Left lung (tissue), 10 donors: ENCODE data around the gene ADAM19. TPM values are rescaled to one million over a fixed set of nuclear protein-coding genes. Genes with fewer than 3 reads are reported as not detected.
"Not testable (repeated sequence)": the region's sequence is repeated elsewhere in the genome, so short reads cannot be mapped to it uniquely, and the experiment has no call there.

Experiments used
- ATAC-seq: fragments of 200-7000 bp; cut with Tn5 transposase; one replicate; pipeline ENCODE4 v1.9.1; 2020; ENCODE audit warnings: moderate library complexity
- DNase-seq, 4 donors: peaks; one replicate each; pipeline ENCODE4 v3.0.0-alpha.2; 2013 to 2020
- H3K27ac ChIP-seq, 2 donors: fragments of 200-600 bp; sonication (generic) in 1 of 2; one replicate each; pipeline versions ENCODE4 v1.5.0 to v1.8.0; 2020 to 2021
- H3K27me3 ChIP-seq, 2 donors: fragments of 200-600 bp; sonication (generic) in 1 of 2; one replicate each; pipeline versions ENCODE4 v1.5.0 to v1.8.0; 2020 to 2021
- H3K36me3 ChIP-seq, 2 donors: fragments of 200-600 bp; sonication (generic) in 1 of 2; one replicate each; pipeline versions ENCODE4 v1.5.0 to v1.8.0; 2020 to 2021
- H3K4me1 ChIP-seq, 2 donors: fragments of 200-600 bp; one replicate each; pipeline ENCODE4 v1.8.0; 2021
- H3K4me3 ChIP-seq, 2 donors: fragments of 200-600 bp; sonication (generic) in 1 of 2; one replicate each; pipeline versions ENCODE4 v1.5.0 to v1.8.0; 2020 to 2021; ENCODE audit warnings: mild to moderate bottlenecking in 1 of 2
- H3K9me3 ChIP-seq, 2 donors: fragments of 200-600 bp; sonication (generic) in 1 of 2; one replicate each; pipeline versions ENCODE4 v1.5.0 to v1.8.0; 2020 to 2021
- CTCF ChIP-seq, 2 donors: fragments of 200-600 bp; sonication (generic) in 1 of 2; IDR thresholded peaks; one replicate each; pipeline versions ENCODE4 v1.5.0 to v1.8.0; 2021; ENCODE audit warnings: antibody characterized with exemption in 2 of 2
- intact Hi-C, 2 donors: fragments of 100-400 bp; cut with DNase I; formaldehyde crosslinking; loops; one replicate each; pipeline versions ENCODE4 v1.11.2 to v1.14.2; 2022
- polyA plus RNA-seq, 6 donors: library from polyadenylated mRNA; unstranded; fragments of 120-200 nt; gene quantifications; one replicate each; pipeline ENCODE4 v1.2.1, GENCODE V29; 2013; ENCODE audit not compliant: insufficient read length in 6 of 6
- total RNA-seq, 2 donors: library from RNA; stranded (reverse); fragmentation: NEBNext Ultra II Directional; extraction: Animal tissue kit (Norgen Biotek cat#: 25700); gene quantifications; one replicate each; pipeline ENCODE4 v1.2.1, GENCODE V29; 2021
- donor health status: DM: no; HTN: yes; CAD: no.
- donor health status: DM: no; HTN: no; CAD: no.

ADAM19 gene
- total and polyA plus RNA-seq, 8 donors: 14.9 to 21.5 (median 19.2) TPM

- intact Hi-C loops: no loop called here
- no peak for TF ChIP-seq CTCF (IDR thresholded peaks at IDR 0.05)
- H3K27me3 ChIP-seq: no peaks in the 10 kb centered on the region
- H3K4me1 ChIP-seq: peaks cover 0 to 14% of the 10 kb centered on the region in 2 donors
- ATAC-seq (peak; percentile 66), DNase-seq (peak in 2 of 4 donors; percentile 23 to 36)
- no peak overlapping the region for H3K4me3 ChIP-seq
- peaks cover 0 to 79% of the 10 kb centered on the region in 2 donors for H3K36me3 ChIP-seq
- H3K9me3 ChIP-seq: no peaks in the 10 kb centered on the region
- no peak overlapping the region for H3K27ac ChIP-seq
Observed at GRCh38 chr5:157484768-157485167, 90.8 kb downstream of the ADAM19 start.

GRCh38 chr5:157482702-157483101, 92.9 kb downstream of the ADAM19 start:
- ATAC-seq, intact Hi-C loops, H3K4me3 ChIP-seq: not testable (repeated sequence)

GRCh38 chr5:157481666-157482065, 93.9 kb downstream of the ADAM19 start:
- intact Hi-C loops: no loop called here
- no peak overlapping the region for H3K27ac ChIP-seq
- H3K9me3 ChIP-seq: no peaks in the 10 kb centered on the region
- no peak for TF ChIP-seq CTCF (IDR thresholded peaks at IDR 0.05)
- no peaks in the 10 kb centered on the region for H3K27me3 ChIP-seq
- H3K4me3 ChIP-seq: no peak overlapping the region
- peaks cover 0 to 59% of the 10 kb centered on the region in 2 donors for H3K36me3 ChIP-seq
- no peak for ATAC-seq
- DNase-seq: peak in 1 of 4 donors; percentile 57
- peaks cover 0 to 15% of the 10 kb centered on the region in 2 donors for H3K4me1 ChIP-seq

More at GRCh38 chr5:157482702-157483101, 92.9 kb downstream of the ADAM19 start:
- H3K9me3 ChIP-seq, H3K27ac ChIP-seq, DNase-seq, H3K27me3 ChIP-seq: not testable (repeated sequence)
- Histone ChIP-seq H3K4me1 (peaks cover 0 to 15% of the 10 kb centered on the region in 2 donors), H3K36me3 (peaks cover 0 to 66% of the 10 kb centered on the region in 2 donors)

GRCh38 chr5:157481265-157481664, 94.3 kb downstream of the ADAM19 start:
- peaks cover 0 to 55% of the 10 kb centered on the region in 2 donors for H3K36me3 ChIP-seq
- no peaks in the 10 kb centered on the region for H3K9me3 ChIP-seq
- intact Hi-C loops: no loop called here
- H3K4me1 ChIP-seq: peaks cover 0 to 15% of the 10 kb centered on the region in 2 donors
- no peak for TF ChIP-seq CTCF (IDR thresholded peaks at IDR 0.05)
- H3K27ac ChIP-seq: no peak overlapping the region
- DNase-seq (no peak), ATAC-seq (no peak)
- H3K27me3 ChIP-seq: no peaks in the 10 kb centered on the region
- H3K4me3 ChIP-seq: no peak overlapping the region

- H3K9me3 ChIP-seq: no peaks in the 10 kb centered on the region
- peaks cover 0 to 9% of the 10 kb centered on the region in 2 donors for H3K4me1 ChIP-seq
- TF ChIP-seq CTCF (IDR thresholded peaks at IDR 0.05): no peak
- no peak for ATAC-seq
- no peaks in the 10 kb centered on the region for H3K27me3 ChIP-seq
- H3K36me3 ChIP-seq: peaks cover 0 to 46% of the 10 kb centered on the region in 2 donors
- no peak for DNase-seq
- H3K27ac ChIP-seq: no peak overlapping the region
- intact Hi-C loops: no loop called here
- H3K4me3 ChIP-seq: no peak overlapping the region
Observed at GRCh38 chr5:157479612-157480510, 95.7 kb downstream of the ADAM19 start.
